ENCODE measurements around the gene SH2D4B.

DNA sequence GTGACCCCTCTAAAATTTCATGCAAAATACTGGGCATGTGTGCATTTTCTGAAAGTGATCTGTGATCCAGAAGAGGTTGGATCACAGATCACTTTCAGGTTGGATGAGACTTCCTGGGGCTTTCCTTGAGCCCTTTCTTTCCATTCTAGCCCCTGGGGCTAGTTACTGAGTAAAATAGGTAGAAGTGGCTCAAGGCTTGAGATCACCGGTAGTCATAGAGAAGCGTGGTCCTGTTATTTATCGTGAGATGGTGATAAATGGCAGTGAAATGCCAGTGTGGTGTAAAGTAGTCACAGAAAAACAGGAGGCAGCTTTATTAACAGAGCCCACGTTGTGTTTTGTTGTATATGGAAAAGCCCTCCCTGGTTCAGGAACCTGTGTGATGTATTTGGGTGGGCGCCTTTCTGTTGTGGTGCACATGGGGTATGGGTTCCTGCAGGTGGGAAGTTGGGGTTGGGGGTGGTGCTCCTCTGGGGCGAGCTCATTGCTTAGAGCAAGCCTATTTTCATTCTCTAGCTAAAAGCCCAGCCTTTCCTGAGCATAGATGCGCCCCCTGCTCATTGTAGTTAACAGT, 34.0 kb upstream of the SH2D4B start:
- TF ChIP-seq, protein P1, sequence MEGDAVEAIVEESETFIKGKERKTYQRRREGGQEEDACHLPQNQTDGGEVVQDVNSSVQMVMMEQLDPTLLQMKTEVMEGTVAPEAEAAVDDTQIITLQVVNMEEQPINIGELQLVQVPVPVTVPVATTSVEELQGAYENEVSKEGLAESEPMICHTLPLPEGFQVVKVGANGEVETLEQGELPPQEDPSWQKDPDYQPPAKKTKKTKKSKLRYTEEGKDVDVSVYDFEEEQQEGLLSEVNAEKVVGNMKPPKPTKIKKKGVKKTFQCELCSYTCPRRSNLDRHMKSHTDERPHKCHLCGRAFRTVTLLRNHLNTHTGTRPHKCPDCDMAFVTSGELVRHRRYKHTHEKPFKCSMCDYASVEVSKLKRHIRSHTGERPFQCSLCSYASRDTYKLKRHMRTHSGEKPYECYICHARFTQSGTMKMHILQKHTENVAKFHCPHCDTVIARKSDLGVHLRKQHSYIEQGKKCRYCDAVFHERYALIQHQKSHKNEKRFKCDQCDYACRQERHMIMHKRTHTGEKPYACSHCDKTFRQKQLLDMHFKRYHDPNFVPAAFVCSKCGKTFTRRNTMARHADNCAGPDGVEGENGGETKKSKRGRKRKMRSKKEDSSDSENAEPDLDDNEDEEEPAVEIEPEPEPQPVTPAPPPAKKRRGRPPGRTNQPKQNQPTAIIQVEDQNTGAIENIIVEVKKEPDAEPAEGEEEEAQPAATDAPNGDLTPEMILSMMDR (IDR thresholded peaks at IDR 0.05), result no peak
- TF ChIP-seq POLR2AphosphoS5 (IDR thresholded peaks at IDR 0.05; ENCODE audit: insufficient read depth in 1 of 2, low read depth in 1 of 2), result no peak
